Sigmoid colon (tissue), 4 donors: ENCODE measurements around the gene CARMIL3.

Experiments
- CTCF ChIP-seq, 4 experiments: fragments of 450-650 bp in 3 of 4; fragments of 200-600 bp in 1 of 4; IDR thresholded peaks; one replicate each; pipeline ENCODE4 v1.5.1; 2016 to 2019; ENCODE audit warnings: antibody characterized with exemption in 4 of 4, mild to moderate bottlenecking in 3 of 4, moderate library complexity in 2 of 4
- POLR2A ChIP-seq, 2 donors: fragments of 450-650 bp; IDR thresholded peaks; one replicate each; pipeline ENCODE4 v1.6.1; 2016; ENCODE audit warnings: antibody characterized with exemption in 2 of 2, mild to moderate bottlenecking in 2 of 2, moderate library complexity in 2 of 2
- POLR2AphosphoS5 ChIP-seq, 4 donors: sonication (generic); formaldehyde crosslinking; IDR thresholded peaks; one replicate each; pipeline ENCODE4 v1.6.1; 2017; ENCODE audit warnings: antibody characterized with exemption in 4 of 4

- no peak for TF ChIP-seq CTCF (IDR thresholded peaks at IDR 0.05)
- TF ChIP-seq POLR2A (IDR thresholded peaks at IDR 0.05) = no peak
- no peak for TF ChIP-seq POLR2AphosphoS5 (IDR thresholded peaks at IDR 0.05)
Observed at GRCh38 chr14:24067133-24068082, 15.6 kb downstream of the CARMIL3 start.
